Adipocyte (in vitro differentiated cells): ENCODE data around the gene KLHL11.

Experiments used
- DNase-seq: peaks from one replicate; pipeline ENCODE4 v3.0.0-alpha.2; 2015; ENCODE audit warnings: low read depth
- H3K27me3 ChIP-seq: replicated peaks from 2 replicates; pipeline ENCODE4 v1.7.0; 2013; ENCODE audit warnings: mild to moderate bottlenecking, low read length, moderate library complexity; ENCODE audit not compliant: control insufficient read depth, insufficient read depth
- H3K36me3 ChIP-seq: 2 replicates; pipeline ENCODE4 v1.7.0; 2013; ENCODE audit warnings: low read length, mild to moderate bottlenecking, moderate library complexity; ENCODE audit not compliant: control insufficient read depth, insufficient read depth, severe bottlenecking
- H3K4me1 ChIP-seq: 2 replicates; pipeline ENCODE4 v1.7.0; 2013; ENCODE audit warnings: mild to moderate bottlenecking, low read length, moderate library complexity; ENCODE audit not compliant: control insufficient read depth, insufficient read depth
- H3K4me3 ChIP-seq: 2 replicates; pipeline ENCODE4 v1.7.0; 2013; ENCODE audit warnings: mild to moderate bottlenecking, low read length, moderate library complexity
- H3K9ac ChIP-seq: 2 replicates; pipeline ENCODE4 v1.7.0; 2013; ENCODE audit warnings: mild to moderate bottlenecking, low read length, moderate library complexity
- H3K9me3 ChIP-seq: 2 replicates; pipeline ENCODE4 v1.7.0; 2013; ENCODE audit warnings: mild to moderate bottlenecking, low read length, moderate library complexity; ENCODE audit not compliant: control insufficient read depth

KLHL11 gene

DNA sequence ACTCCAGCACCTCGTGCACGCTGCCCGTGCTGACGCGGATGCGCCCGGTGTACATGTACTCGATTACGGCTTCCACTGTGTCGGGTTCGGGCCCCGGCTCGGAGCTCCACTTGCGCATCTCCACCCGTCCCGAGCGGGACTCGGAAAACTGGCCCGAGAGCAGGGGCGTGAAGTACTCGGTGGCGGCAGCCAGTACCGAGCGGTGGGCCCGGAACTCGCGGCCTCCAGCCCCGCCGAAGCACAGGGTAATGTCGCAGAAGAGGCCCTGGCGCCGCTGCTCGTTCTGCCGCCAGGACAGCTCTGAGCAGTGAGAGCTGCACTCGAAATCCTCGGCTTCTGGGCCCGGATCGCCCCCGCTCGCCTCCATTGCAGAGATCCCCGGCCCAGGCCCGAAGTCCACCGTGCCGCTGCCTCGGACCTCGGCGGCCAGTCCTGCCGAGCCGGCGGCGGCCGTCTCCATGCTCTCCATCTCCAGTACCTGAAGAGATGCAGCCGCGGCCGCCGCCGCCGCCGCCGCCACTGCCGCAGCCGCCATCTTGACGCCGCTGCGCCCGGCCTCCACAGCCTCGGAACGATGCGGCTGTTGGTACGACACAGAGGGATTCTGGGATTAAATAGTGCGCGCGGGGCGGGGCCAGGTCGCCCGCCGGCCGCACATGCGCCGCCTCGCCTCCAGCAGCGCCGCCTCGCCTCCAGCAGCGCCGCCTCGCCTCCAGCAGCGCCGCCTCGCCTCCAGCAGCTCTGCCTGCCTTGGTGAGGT is at the start of gene KLHL11:
Gene KLHL11, minus strand, starts transcription at position 588 of the 760 bp plus-strand sequence. Its CDS starts 53 bp downstream, at position 535.
- Histone ChIP-seq H3K9ac (peak within 1 kb of the TSS; percentile 96), H3K36me3 (peaks cover 35% of the 10 kb centered on the region), H3K9me3 (no peaks in the 10 kb centered on the region), H3K4me3 (peak within 1 kb of the TSS; percentile 92), H3K27me3 (no peaks in the 10 kb centered on the region), H3K4me1 (peaks cover 14% of the 10 kb centered on the region)
- peak; percentile 97 for DNase-seq

DNA sequence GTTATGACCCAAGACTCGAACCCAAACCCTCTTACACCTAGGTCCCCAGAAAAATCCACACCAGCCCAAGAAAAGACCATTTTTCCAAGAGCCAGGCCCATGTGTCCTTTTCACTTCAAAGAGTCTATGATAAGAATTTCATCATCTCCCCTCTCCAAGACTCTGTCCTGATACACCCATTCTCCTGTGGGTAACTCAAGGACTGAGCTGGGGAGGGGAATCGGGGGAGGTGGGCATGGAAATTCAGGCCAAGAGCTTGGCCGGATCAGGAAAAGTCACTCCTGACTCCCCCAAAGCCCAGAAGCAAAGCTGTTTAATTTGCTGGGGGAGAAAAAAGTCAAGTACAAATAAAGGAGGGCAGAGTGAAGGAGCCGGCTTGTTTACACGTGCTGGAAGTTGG is 49.8 kb upstream of the KLHL11 start:
- peaks cover 58% of the 10 kb centered on the region for H3K36me3 ChIP-seq
- peak overlapping the region; percentile 98 for H3K9ac ChIP-seq
- DNase-seq = no peak
- H3K9me3 ChIP-seq = no peaks in the 10 kb centered on the region
- peak overlapping the region; percentile 96 for H3K4me3 ChIP-seq
- H3K27me3 ChIP-seq = no peaks in the 10 kb centered on the region
- H3K4me1 ChIP-seq = peaks cover 64% of the 10 kb centered on the region

- Histone ChIP-seq H3K9ac (peak overlapping the region; percentile 98), H3K9me3 (no peaks in the 10 kb centered on the region), H3K27me3 (no peaks in the 10 kb centered on the region), H3K4me3 (peak overlapping the region; percentile 96), H3K36me3 (peaks cover 64% of the 10 kb centered on the region), H3K4me1 (peaks cover 61% of the 10 kb centered on the region)
- no peak for DNase-seq
Measured at GRCh38 chr17:41914358-41914766, 49.1 kb upstream of the KLHL11 start.

- peak overlapping the region; percentile 98 for H3K9ac ChIP-seq
- peaks cover 61% of the 10 kb centered on the region for H3K4me1 ChIP-seq
- H3K4me3 ChIP-seq = peak overlapping the region; percentile 96
- H3K36me3 ChIP-seq = peaks cover 70% of the 10 kb centered on the region
- no peaks in the 10 kb centered on the region for H3K27me3 ChIP-seq
- DNase-seq = no peak
- no peaks in the 10 kb centered on the region for H3K9me3 ChIP-seq
Measured at GRCh38 chr17:41913798-41914197, 48.6 kb upstream of the KLHL11 start.

GRCh38 chr17:41912925-41913324 is 47.7 kb upstream of the KLHL11 start:
- Histone ChIP-seq H3K4me3 (peak overlapping the region; percentile 96), H3K36me3 (peaks cover 78% of the 10 kb centered on the region)

DNA sequence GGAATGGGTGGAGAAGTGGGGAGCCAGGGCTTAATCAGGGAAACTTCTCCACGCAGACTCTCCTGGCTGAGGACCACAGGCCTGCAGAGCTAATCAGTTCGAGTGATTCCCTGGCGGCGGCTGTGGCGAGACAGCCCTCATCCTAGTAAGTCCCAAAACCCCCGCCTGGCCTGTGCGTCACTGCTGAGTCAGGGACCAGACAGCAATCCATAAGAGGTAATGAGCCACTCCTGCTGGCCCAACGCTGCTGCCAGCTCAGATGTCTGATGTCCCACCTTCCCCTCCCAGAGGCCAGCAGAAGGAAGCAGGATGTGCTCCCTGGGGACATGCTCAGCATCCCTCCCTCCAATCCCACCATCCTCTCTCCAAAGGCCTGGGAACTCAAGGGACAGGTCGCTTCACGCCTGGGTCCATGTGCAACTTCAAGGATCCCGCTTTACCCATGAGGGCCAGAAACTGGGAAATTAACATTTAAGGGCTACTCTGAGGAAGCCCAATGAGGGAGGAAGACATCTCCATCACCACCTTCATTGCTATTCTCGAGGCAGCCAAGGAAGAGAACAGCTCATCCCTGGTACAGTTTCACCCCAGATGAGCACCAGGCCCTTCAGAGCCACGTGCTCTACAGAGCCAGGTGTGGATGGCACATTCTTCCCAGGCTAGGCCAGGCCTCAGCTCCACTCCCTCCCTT is 45.6 kb upstream of the KLHL11 start:
- Histone ChIP-seq H3K9me3 (no peaks in the 10 kb centered on the region), H3K36me3 (peaks cover 94% of the 10 kb centered on the region), H3K4me1 (peaks cover 72% of the 10 kb centered on the region), H3K9ac (peak overlapping the region; percentile 6), H3K4me3 (no peak overlapping the region), H3K27me3 (no peaks in the 10 kb centered on the region)
- peak; percentile 89 for DNase-seq

More at GRCh38 chr17:41912925-41913324, 47.7 kb upstream of the KLHL11 start:
- Histone ChIP-seq H3K27me3 (no peaks in the 10 kb centered on the region), H3K9ac (peak overlapping the region; percentile 34), H3K9me3 (no peaks in the 10 kb centered on the region), H3K4me1 (peaks cover 68% of the 10 kb centered on the region)
- DNase-seq = no peak

GRCh38 chr17:41909088-41909487 is 43.9 kb upstream of the KLHL11 start:
- Histone ChIP-seq H3K9me3 (no peaks in the 10 kb centered on the region), H3K9ac (no peak overlapping the region), H3K4me3 (no peak overlapping the region), H3K27me3 (no peaks in the 10 kb centered on the region), H3K36me3 (peaks cover 98% of the 10 kb centered on the region), H3K4me1 (peaks cover 54% of the 10 kb centered on the region)
- no peak for DNase-seq

- Histone ChIP-seq H3K4me3 (no peak overlapping the region), H3K9ac (no peak overlapping the region), H3K9me3 (no peaks in the 10 kb centered on the region), H3K27me3 (no peaks in the 10 kb centered on the region), H3K36me3 (peaks cover 96% of the 10 kb centered on the region), H3K4me1 (peaks cover 42% of the 10 kb centered on the region)
- no peak for DNase-seq
Measured at GRCh38 chr17:41907633-41908539, 42.7 kb upstream of the KLHL11 start.

GRCh38 chr17:41907185-41907556 is 41.9 kb upstream of the KLHL11 start:
- Histone ChIP-seq H3K27me3 (no peaks in the 10 kb centered on the region), H3K9ac (peak overlapping the region; percentile 57), H3K9me3 (no peaks in the 10 kb centered on the region), H3K4me1 (peaks cover 41% of the 10 kb centered on the region), H3K36me3 (peaks cover 96% of the 10 kb centered on the region), H3K4me3 (no peak overlapping the region)
- no peak for DNase-seq

- peak overlapping the region; percentile 57 for H3K9ac ChIP-seq
- H3K4me1 ChIP-seq = peaks cover 41% of the 10 kb centered on the region
- H3K27me3 ChIP-seq = no peaks in the 10 kb centered on the region
- H3K9me3 ChIP-seq = no peaks in the 10 kb centered on the region
- no peak for DNase-seq
- peaks cover 96% of the 10 kb centered on the region for H3K36me3 ChIP-seq
- H3K4me3 ChIP-seq = no peak overlapping the region
Measured at GRCh38 chr17:41906465-41907184, 41.4 kb upstream of the KLHL11 start.
